Central memory CD8-positive, alpha-beta T cell (primary cell): ENCODE data around the gene GGCX.
"Not testable (repeated sequence)": the region's sequence is repeated elsewhere in the genome, so short reads cannot be mapped to it uniquely, and the experiment has no call there.

Experiments
- ATAC-seq: fragments of 150-1000 bp; cut with Tn5 transposase; replicated peaks from 2 replicates; pipeline ENCODE4 v1.10.0; 2022; ENCODE audit warnings: mild to moderate bottlenecking, moderate FRiP score, moderate number of reproducible peaks; ENCODE audit not compliant: poor library complexity, severe bottlenecking; ENCODE audit errors: extremely low read depth
- DNase-seq, 2 donors: peaks; one replicate each; pipeline ENCODE4 v3.0.0; 2021; ENCODE audit warnings: low spot score in 2 of 2
- H3K27ac Mint-ChIP-seq: one replicate; pipeline ENCODE4 v1.8.0; 2022; ENCODE audit warnings: low read depth, mild to moderate bottlenecking, moderate library complexity, mixed read lengths
- H3K27me3 Mint-ChIP-seq: one replicate; pipeline ENCODE4 v1.8.0; 2022; ENCODE audit warnings: mixed read lengths
- H3K36me3 Mint-ChIP-seq: one replicate; pipeline ENCODE4 v1.8.0; 2022; ENCODE audit warnings: mild to moderate bottlenecking, moderate library complexity, mixed read lengths; ENCODE audit not compliant: insufficient read depth
- H3K4me1 Mint-ChIP-seq: one replicate; pipeline ENCODE4 v1.8.0; 2022; ENCODE audit warnings: mixed read lengths
- H3K4me3 Mint-ChIP-seq: one replicate; pipeline ENCODE4 v1.8.0; 2022; ENCODE audit warnings: mild to moderate bottlenecking, moderate library complexity, mixed read lengths
- H3K9me3 Mint-ChIP-seq: one replicate; pipeline ENCODE4 v1.8.0; 2022; ENCODE audit warnings: mixed read lengths

The GGCX gene

DNA sequence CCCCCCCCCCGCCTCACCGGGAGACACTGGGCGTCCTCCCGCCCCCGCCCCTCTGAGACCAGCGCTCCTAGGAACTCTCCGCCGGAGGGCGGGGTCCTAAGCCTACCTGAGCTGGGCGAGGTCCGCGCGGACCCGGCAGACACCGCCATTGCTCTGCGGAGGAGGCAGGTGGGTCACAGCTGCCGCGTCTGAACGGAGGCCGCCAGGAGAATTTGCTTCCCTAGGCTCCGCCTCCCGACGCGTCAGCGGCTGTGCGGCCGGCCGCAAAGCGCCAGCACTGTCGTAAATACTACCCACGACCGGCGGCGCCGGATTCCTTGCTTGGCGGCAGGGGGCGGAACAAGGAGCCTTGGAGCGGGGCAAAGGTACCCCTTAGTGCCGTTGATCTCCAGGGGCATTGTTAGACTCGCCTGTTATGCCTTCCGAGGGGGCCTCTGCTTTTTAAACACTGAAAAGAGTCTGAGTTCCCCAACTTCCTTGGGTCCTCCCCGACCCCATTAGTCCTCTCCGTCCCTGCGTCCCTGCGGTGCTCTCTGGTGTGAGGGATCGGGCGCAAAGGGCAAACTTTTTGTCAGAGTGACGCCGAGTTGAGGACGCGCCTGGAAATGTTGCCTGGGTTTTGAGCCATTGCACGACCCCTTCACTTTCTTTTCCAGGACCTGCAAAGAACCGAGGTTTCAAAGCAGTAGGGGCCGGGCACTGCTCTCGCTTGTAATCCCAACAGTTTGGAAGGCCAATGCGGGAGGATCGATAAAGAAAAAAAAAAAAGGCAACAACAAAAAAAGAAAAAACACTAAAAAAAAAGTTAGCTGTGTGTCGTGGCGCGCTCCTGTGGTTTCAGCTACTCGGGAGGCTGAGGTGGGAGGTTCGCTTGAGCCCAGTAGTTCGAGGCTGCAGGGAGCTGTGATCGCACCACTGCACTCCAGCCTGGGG is at the start of gene GGCX:
TSS of gene GGCX (minus strand) at position 214 of the 933 bp plus-strand sequence. CDS start at position 149, 65 bp downstream.
- Mint-ChIP-seq H3K27ac (peak within 1 kb of the TSS; percentile 96), H3K4me3 (peak within 1 kb of the TSS; percentile 93), H3K4me1 (peaks cover 18% of the 10 kb centered on the region), H3K27me3 (no peaks in the 10 kb centered on the region), H3K36me3 (peaks cover 9% of the 10 kb centered on the region), H3K9me3 (no peaks in the 10 kb centered on the region)
- DNase-seq (peak; percentile 71 to 83), ATAC-seq (peak; percentile 93)

- no peaks in the 10 kb centered on the region for H3K27me3 Mint-ChIP-seq
- no peaks in the 10 kb centered on the region for H3K9me3 Mint-ChIP-seq
- peak overlapping the region; percentile 77 for H3K27ac Mint-ChIP-seq
- peaks cover 26% of the 10 kb centered on the region for H3K36me3 Mint-ChIP-seq
- ATAC-seq, result no peak
- no peak for DNase-seq
- peaks cover 37% of the 10 kb centered on the region for H3K4me1 Mint-ChIP-seq
- H3K4me3 Mint-ChIP-seq, result no peak overlapping the region
Measured at GRCh38 chr2:85607268-85608215, 46.2 kb upstream of the GGCX start.

GRCh38 chr2:85606116-85606455 is 44.8 kb upstream of the GGCX start:
- Mint-ChIP-seq H3K36me3 (peaks cover 27% of the 10 kb centered on the region), H3K9me3 (no peaks in the 10 kb centered on the region), H3K27ac (no peak overlapping the region), H3K4me3 (no peak overlapping the region), H3K27me3 (no peaks in the 10 kb centered on the region), H3K4me1 (peaks cover 39% of the 10 kb centered on the region)
- ATAC-seq, result no peak
- no peak for DNase-seq

DNA sequence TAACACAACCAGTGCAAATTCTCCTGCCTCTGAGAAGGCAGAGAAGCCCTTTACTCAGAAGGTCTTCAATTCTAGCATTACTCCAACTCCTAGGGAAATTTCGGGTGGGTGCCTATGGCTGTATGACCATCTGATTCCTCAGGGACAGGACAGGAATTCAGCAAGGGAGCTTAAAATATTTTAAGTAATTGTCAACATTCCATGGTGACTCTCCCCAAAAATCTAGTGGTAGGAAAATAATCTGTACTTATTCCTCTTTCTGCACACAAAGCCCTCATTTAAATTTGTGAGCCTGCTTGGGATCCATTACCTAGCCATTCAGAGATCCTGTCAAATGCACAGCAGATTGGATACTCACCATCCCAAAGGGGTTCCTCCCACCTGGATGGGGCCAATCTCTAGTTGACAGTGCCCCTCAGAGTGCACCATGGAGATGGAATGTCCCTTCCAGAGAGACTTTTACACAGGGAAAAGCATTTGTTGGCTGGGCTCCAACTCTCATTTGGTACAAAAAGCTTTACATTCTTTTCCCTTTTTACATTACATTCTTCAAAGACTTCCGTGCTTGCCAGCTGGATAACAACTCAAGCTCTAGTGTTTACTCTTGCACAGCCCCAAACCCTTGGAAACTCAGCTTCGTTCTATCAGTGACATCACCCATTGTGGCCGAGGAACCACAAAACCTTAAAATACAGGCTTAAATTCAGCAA is 44.3 kb upstream of the GGCX start:
- ATAC-seq (no peak), DNase-seq (no peak)
- Mint-ChIP-seq H3K9me3 (no peaks in the 10 kb centered on the region), H3K27ac (no peak overlapping the region), H3K36me3 (peaks cover 27% of the 10 kb centered on the region), H3K4me1 (peaks cover 39% of the 10 kb centered on the region), H3K4me3 (no peak overlapping the region), H3K27me3 (no peaks in the 10 kb centered on the region)

GRCh38 chr2:85604568-85605339 is 43.5 kb upstream of the GGCX start:
- ATAC-seq, result no peak
- no peaks in the 10 kb centered on the region for H3K9me3 Mint-ChIP-seq
- no peak for DNase-seq
- H3K27me3 Mint-ChIP-seq, result no peaks in the 10 kb centered on the region
- no peak overlapping the region for H3K4me3 Mint-ChIP-seq
- H3K36me3 Mint-ChIP-seq, result peaks cover 24% of the 10 kb centered on the region
- H3K4me1 Mint-ChIP-seq, result peaks cover 33% of the 10 kb centered on the region
- no peak overlapping the region for H3K27ac Mint-ChIP-seq

GRCh38 chr2:85604133-85604444 is 42.8 kb upstream of the GGCX start:
- H3K27me3 Mint-ChIP-seq, ATAC-seq, H3K4me3 Mint-ChIP-seq, DNase-seq, H3K9me3 Mint-ChIP-seq, H3K27ac Mint-ChIP-seq: not testable (repeated sequence)
- Mint-ChIP-seq H3K4me1 (peaks cover 33% of the 10 kb centered on the region), H3K36me3 (peaks cover 20% of the 10 kb centered on the region)

- peak; percentile 68 for DNase-seq
- peak within 1 kb of the TSS; percentile 82 for H3K4me3 Mint-ChIP-seq
Measured at GRCh38 chr2:85602476-85603234, 41.4 kb upstream of the GGCX start, which contains the start of gene TMEM150A. Gene TMEM150A, minus strand, starts transcription at chr2:85602698. Its CDS starts 750 bp downstream, at chr2:85601948.

DNA sequence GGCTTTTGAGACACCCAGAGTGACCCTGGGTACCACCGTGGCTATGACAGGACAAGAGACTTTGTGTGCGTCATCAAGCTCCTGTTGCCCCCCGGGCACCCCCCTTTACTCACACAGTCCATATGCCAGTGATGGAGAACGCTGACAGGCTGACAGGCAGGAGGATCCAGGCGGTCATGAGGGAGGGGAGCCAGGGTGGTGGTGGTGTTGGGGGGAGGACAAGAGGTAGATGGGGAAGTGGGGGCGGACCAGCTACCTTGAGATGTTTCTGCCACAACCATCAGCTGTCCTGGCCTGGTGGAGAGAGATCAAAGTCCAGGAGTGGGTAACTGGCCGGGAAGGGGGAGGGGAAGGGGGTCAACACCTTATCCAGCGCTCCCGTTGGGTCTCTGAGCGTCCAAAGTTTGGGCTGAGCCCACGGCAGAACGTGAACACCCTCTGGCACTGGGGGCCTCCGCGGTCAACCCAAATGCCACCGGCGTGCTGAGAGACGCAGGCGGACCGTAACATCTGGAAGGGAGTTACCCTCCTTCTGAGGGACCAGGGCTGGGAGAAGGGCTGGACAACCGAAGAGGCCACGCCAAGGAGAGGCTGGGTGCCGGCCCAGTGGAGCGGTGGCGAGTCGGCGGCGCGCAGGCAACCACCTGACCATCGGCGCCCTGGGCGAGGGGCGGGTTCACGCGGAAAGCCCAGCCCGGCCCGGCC is 40.6 kb upstream of the GGCX start:
- ATAC-seq (peak; percentile 1), DNase-seq (no peak)
- H3K36me3 Mint-ChIP-seq, result peaks cover 12% of the 10 kb centered on the region
- peaks cover 28% of the 10 kb centered on the region for H3K4me1 Mint-ChIP-seq
- no peaks in the 10 kb centered on the region for H3K9me3 Mint-ChIP-seq
- no peaks in the 10 kb centered on the region for H3K27me3 Mint-ChIP-seq
- H3K4me3 Mint-ChIP-seq, result peak overlapping the region; percentile 82
- peak overlapping the region; percentile 87 for H3K27ac Mint-ChIP-seq

More at GRCh38 chr2:85602476-85603234, 41.4 kb upstream of the GGCX start, which contains the start of gene TMEM150A:
- Mint-ChIP-seq H3K27me3 (no peaks in the 10 kb centered on the region), H3K4me1 (peaks cover 25% of the 10 kb centered on the region), H3K9me3 (no peaks in the 10 kb centered on the region), H3K27ac (peak within 1 kb of the TSS; percentile 87), H3K36me3 (peaks cover 18% of the 10 kb centered on the region)
- ATAC-seq, result peak; percentile 93

DNA sequence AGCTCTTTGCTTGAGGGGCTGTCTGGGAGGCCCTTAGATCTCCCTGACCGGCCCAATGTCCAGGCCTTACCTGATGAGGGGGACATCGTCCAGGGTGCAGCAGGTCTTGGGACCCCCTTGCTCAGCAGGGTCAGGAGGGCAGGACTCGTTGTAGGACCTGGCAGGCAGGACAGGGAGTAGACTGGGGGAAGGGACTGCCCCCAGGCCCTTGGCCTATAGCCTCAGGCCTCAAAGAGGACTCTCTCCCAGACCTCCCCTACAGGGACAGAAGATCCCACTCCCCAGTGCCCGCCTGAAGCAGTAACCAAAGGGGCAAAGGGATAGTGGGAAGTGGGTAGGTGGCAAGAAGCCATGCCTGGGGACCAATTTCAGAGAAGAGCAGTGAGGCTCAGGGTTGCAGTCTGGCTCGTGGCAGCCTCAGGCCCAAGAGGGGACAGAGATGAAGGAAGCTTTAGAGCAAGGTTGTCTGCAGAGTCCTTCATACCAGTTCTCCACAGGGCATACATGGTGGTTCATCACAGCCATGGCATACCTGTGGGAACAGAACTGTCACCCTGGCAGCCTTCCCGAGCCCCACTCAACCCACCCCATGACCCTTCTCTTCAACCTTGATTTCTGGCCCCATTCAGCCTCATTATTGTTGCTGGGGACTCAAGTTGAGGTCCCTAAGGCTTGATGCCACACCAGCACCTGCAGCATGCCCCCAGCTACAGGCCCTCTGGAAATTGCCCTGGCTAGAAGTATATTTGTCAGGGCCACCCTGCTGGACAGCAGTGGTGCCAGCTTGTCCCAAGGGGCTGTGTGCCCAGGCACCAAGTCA is 39.9 kb upstream of the GGCX start:
- ATAC-seq (no peak), DNase-seq (no peak)
- Mint-ChIP-seq H3K27me3 (no peaks in the 10 kb centered on the region), H3K4me1 (peaks cover 34% of the 10 kb centered on the region), H3K36me3 (peaks cover 10% of the 10 kb centered on the region), H3K9me3 (no peaks in the 10 kb centered on the region), H3K4me3 (peak overlapping the region; percentile 82), H3K27ac (peak overlapping the region; percentile 87)

DNA sequence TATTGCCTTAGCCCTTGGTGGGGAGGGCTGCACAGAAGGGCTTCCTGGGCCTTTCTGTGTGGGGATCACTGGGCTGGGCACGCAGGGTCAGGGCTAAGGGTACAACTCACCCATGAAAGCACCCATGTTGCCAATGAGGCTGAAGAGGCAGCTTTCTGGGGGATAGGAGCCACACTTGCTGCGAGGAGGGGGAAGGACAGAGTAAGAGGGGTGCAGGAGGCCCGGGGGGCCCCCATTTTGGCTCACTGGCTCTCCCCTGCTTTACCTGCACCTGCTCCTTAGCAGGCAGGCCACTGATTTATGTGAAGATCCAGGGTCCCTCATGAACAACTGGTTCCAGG is 38.9 kb upstream of the GGCX start:
- DNase-seq (no peak), ATAC-seq (no peak)
- no peak overlapping the region for H3K4me3 Mint-ChIP-seq
- no peaks in the 10 kb centered on the region for H3K9me3 Mint-ChIP-seq
- H3K36me3 Mint-ChIP-seq, result peaks cover 16% of the 10 kb centered on the region
- peaks cover 43% of the 10 kb centered on the region for H3K4me1 Mint-ChIP-seq
- H3K27me3 Mint-ChIP-seq, result no peaks in the 10 kb centered on the region
- H3K27ac Mint-ChIP-seq, result no peak overlapping the region
